IMR-90 (cell line): Measurements from ENCODE around the gene TSR1. TPM values are rescaled to one million over a fixed set of nuclear protein-coding genes. Genes with fewer than 3 reads are reported as not detected.

ENCODE experiments used
- ATAC-seq: fragments of 200-7000 bp; cut with Tn5 transposase; 2 replicates; pipeline ENCODE4 v1.9.1; 2020; ENCODE audit warnings: low read depth, mild to moderate bottlenecking, moderate library complexity
- BruUV-seq: library from RNA; stranded (reverse); fragments of 400-500 nt; replicated peaks from 2 replicates; lab custom pipeline; 2021; lab: Mats Ljungman, UMichigan
- CTCF ChIA-PET: fragments of 300-600 bp; formaldehyde crosslinking; extraction: SDS; loops from one replicate; lab custom pipeline; 2021; ENCODE audit warnings: antibody characterized with exemption; lab: Yijun Ruan, JAX
- POLR2A ChIA-PET: fragments of 300-600 bp; sonication (Branson Sonifier 250); formaldehyde crosslinking; loops from one replicate; lab custom pipeline; 2022; ENCODE audit warnings: antibody characterized with exemption; ENCODE audit not compliant: unreplicated experiment; lab: Charles Lee
- DNase-seq: peaks from one replicate; pipeline ENCODE4 v3.0.0; 2013
- H2AFZ ChIP-seq: replicated peaks from 2 replicates; pipeline ENCODE3; 2013; ENCODE audit warnings: low read length, mild to moderate bottlenecking; ENCODE audit not compliant: poor library complexity
- H2AK5ac ChIP-seq: 2 replicates; pipeline ENCODE4 v1.6.1; 2013; ENCODE audit warnings: low read depth, low read length, inconsistent platforms
- H2AK9ac ChIP-seq: replicated peaks from 2 replicates; pipeline ENCODE3; 2013; ENCODE audit warnings: mild to moderate bottlenecking, low read depth, low read length, moderate library complexity; ENCODE audit not compliant: poor library complexity
- H2BK120ac ChIP-seq: 2 replicates; pipeline ENCODE4 v1.6.1; 2013; ENCODE audit warnings: low read depth, low read length, inconsistent platforms
- H2BK15ac ChIP-seq: 3 replicates; pipeline ENCODE4 v1.6.1; 2013; ENCODE audit warnings: low read depth, low read length, inconsistent platforms
- H2BK20ac ChIP-seq: 2 replicates; pipeline ENCODE4 v1.6.1; 2013; ENCODE audit warnings: low read depth, mild to moderate bottlenecking, inconsistent platforms, low read length, moderate library complexity
- H2BK5ac ChIP-seq: 2 replicates; pipeline ENCODE4 v1.6.1; 2013; ENCODE audit warnings: mild to moderate bottlenecking, low read depth, low read length, inconsistent platforms; ENCODE audit not compliant: poor library complexity, severe bottlenecking
- H3K14ac ChIP-seq: replicated peaks from 2 replicates; pipeline ENCODE4 v1.6.1; 2013; ENCODE audit warnings: low read depth, low read length, inconsistent platforms
- H3K18ac ChIP-seq: 2 replicates; pipeline ENCODE4 v1.6.1; 2013; ENCODE audit warnings: low read depth, low read length, control low read depth
- H3K23ac ChIP-seq: 2 replicates; pipeline ENCODE4 v1.6.1; 2013; ENCODE audit warnings: low read depth, low read length, inconsistent platforms
- H3K27ac ChIP-seq: 2 replicates; pipeline ENCODE4 v1.5.1; 2013; ENCODE audit warnings: mild to moderate bottlenecking, control low read depth, low read length; ENCODE audit not compliant: insufficient read depth
- H3K27me3 ChIP-seq: 2 replicates; pipeline ENCODE4 v1.6.1; 2013; ENCODE audit warnings: low read length; ENCODE audit not compliant: control insufficient read depth, insufficient read depth
- H3K36me3 ChIP-seq: 2 replicates; pipeline ENCODE4 v1.6.1; 2013; ENCODE audit warnings: low read length, mixed read lengths; ENCODE audit not compliant: control insufficient read depth, insufficient read depth
- H3K4ac ChIP-seq: 2 replicates; pipeline ENCODE4 v1.6.1; 2013; ENCODE audit warnings: low read depth, low read length, inconsistent platforms
- H3K4me1 ChIP-seq: 2 replicates; pipeline ENCODE4 v1.6.1; 2013; ENCODE audit warnings: low read length, mixed read lengths; ENCODE audit not compliant: control insufficient read depth, insufficient read depth
- H3K4me2 ChIP-seq: 2 replicates; pipeline ENCODE4 v1.6.1; 2013; ENCODE audit warnings: low read depth, mild to moderate bottlenecking, control low read depth, low read length, moderate library complexity
- H3K4me3 ChIP-seq: 2 replicates; pipeline ENCODE4 v1.5.1; 2013; ENCODE audit warnings: low read depth, mild to moderate bottlenecking, control low read depth, low read length, moderate library complexity; ENCODE audit not compliant: insufficient read depth
- H3K56ac ChIP-seq: 2 replicates; pipeline ENCODE4 v1.6.1; 2013; ENCODE audit warnings: low read length, inconsistent platforms; ENCODE audit not compliant: insufficient read depth; ENCODE audit errors: extremely low read depth
- H3K79me1 ChIP-seq, 2 experiments: 2 replicates each; pipeline ENCODE4 v1.6.1; 2013; ENCODE audit warnings: low read length in 2 of 2, inconsistent platforms in 1 of 2, low read depth in 1 of 2
- H3K9ac ChIP-seq: 2 replicates; pipeline ENCODE4 v1.6.1; 2013; ENCODE audit warnings: low read depth, low read length, control low read depth
- H3K9me1 ChIP-seq: 2 replicates; pipeline ENCODE4 v1.6.1; 2013; ENCODE audit warnings: low read length, inconsistent platforms; ENCODE audit not compliant: insufficient read depth
- H3K9me3 ChIP-seq: 2 replicates; pipeline ENCODE4 v1.6.1; 2013; ENCODE audit warnings: low read length; ENCODE audit not compliant: control insufficient read depth, insufficient read depth
- H4K20me1 ChIP-seq: 2 replicates; pipeline ENCODE4 v1.6.1; 2013; ENCODE audit warnings: low read length, inconsistent platforms; ENCODE audit not compliant: insufficient read depth
- H4K5ac ChIP-seq: 2 replicates; pipeline ENCODE4 v1.6.1; 2013; ENCODE audit warnings: mild to moderate bottlenecking, low read depth, low read length, control low read depth
- H4K8ac ChIP-seq, 2 experiments: 2 replicates each; pipeline ENCODE4 v1.6.1; 2013; ENCODE audit warnings: low read depth in 2 of 2, low read length in 2 of 2, control low read depth in 1 of 2, inconsistent platforms in 1 of 2
- H4K91ac ChIP-seq: 2 replicates; pipeline ENCODE4 v1.6.1; 2013; ENCODE audit warnings: low read depth, low read length, inconsistent platforms; ENCODE audit not compliant: insufficient read depth
- BHLHE40 ChIP-seq: fragments of 150-350 bp; IDR thresholded peaks from 2 replicates; pipeline ENCODE4 v1.6.1; 2016; ENCODE audit warnings: mild to moderate bottlenecking, low read depth, low read length
- MAZ ChIP-seq: IDR thresholded peaks from 2 replicates; pipeline ENCODE4 v1.6.1; 2012; ENCODE audit warnings: low read depth, mild to moderate bottlenecking, low read length, improper control_type of control experiment, moderate library complexity, borderline replicate concordance
- RCOR1 ChIP-seq: IDR thresholded peaks from 2 replicates; pipeline ENCODE4 v1.6.1; 2012; ENCODE audit warnings: mild to moderate bottlenecking, low read length, improper control_type of control experiment; ENCODE audit not compliant: insufficient replicate concordance
- WGBS, 2 experiments: methylation state at CpG; one replicate each; pipeline versions ENCODE4 v1.1.5 to v1.1.7; 2013; ENCODE audit warnings: missing lambda C conversion rate in 2 of 2; ENCODE audit not compliant: insufficient read length in 1 of 2; ENCODE audit errors: extremely low coverage in 2 of 2; 5-methylcytosine and 5-hydroxymethylcytosine counted together
- dilution Hi-C: fragments of 300-500 bp; cut with HindIII; formaldehyde crosslinking; loops from one replicate; pipeline ENCODE4 v1.14.3; 2018; ENCODE audit warnings: low sequenced_read_pairs; ENCODE audit not compliant: unreplicated experiment
- in situ Hi-C: fragments of 300-500 bp; cut with MboI; formaldehyde crosslinking; loops from 3 replicates; pipeline ENCODE4 v1.14.3; 2019; ENCODE audit warnings: low sequenced_read_pairs, inconsistent platforms, mixed read lengths
- intact Hi-C: fragments of 100-400 bp; cut with micrococcal nuclease; formaldehyde crosslinking; loops from 2 replicates; pipeline ENCODE4 v1.10.0; 2022
- polyA plus RNA-seq, 3 experiments: library from polyadenylated mRNA; depleted of rRNA; stranded (reverse); fragments of >200 nt; gene quantifications; 2 replicates each; pipeline ENCODE4 v1.2.3, GENCODE V29; 2012; ENCODE audit warnings: low replicate concordance in 1 of 3
- total RNA-seq: library from RNA; depleted of rRNA; stranded (reverse); fragments of >200 nt; gene quantifications from 2 replicates; pipeline ENCODE4 v1.2.3, GENCODE V29; 2012
- TF ChIP-seq, protein P1 (sequence below): fragments of 150-350 bp; IDR thresholded peaks from 2 replicates; pipeline ENCODE4 v1.6.1; 2016; ENCODE audit warnings: low read depth, mild to moderate bottlenecking, low read length, moderate library complexity, borderline replicate concordance

The TSR1 gene
- total and polyA plus RNA-seq, 2 of the 4 experiments (the other 2 are of a cell fraction), result 22.6 to 72.6 TPM

DNA sequence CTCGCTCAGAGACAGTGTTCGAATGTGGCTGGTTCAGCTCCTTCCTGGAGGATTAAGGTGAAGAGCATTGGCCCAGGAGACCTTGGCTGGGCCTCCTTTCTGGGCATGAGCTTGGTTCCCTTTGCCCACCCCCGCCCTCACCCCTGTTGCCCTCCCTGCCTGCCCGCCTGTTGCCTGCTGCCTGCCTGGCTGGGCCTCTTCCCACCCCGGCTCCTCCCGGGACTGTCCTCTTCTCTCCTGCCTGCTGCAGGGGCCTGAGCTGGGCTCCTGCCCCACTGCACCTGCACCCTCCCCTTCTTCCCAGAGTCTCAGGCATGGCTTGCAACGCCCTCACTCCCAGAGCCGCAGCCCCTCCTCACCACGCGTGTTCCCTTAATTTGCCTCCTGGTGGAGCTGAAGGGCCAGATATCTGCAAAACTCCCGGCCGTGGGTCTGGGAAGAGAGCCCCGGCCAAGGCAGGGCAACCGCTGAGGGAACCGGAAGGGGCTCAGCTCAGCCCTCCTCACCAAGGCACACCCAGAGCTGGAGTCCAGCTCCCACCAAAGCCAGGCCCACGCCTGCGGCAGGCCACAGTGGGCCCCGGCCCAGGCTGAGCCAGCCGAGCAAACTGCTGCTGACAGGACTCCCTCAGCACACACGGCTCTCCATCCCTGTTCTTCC, 33.4 kb upstream of the TSR1 start:
- no peaks in the 10 kb centered on the region for H3K4me1 ChIP-seq
- no peak overlapping the region for H4K91ac ChIP-seq
- no peak overlapping the region for H3K23ac ChIP-seq
- no peak overlapping the region for H2BK20ac ChIP-seq
- H3K9ac ChIP-seq, result no peak overlapping the region
- H3K4ac ChIP-seq, result no peak overlapping the region
- no peak overlapping the region for H4K5ac ChIP-seq
- no TSS peak for BruUV-seq
- H2BK5ac ChIP-seq, result no peak overlapping the region
- H2AK5ac ChIP-seq, result no peak overlapping the region
- peaks cover 38% of the 10 kb centered on the region for H3K36me3 ChIP-seq
- dilution Hi-C loops (no loop called here), intact Hi-C loops (no loop called here), in situ Hi-C loops (no loop called here)
- H2AFZ ChIP-seq, result peak overlapping the region; percentile 29
- no peak overlapping the region for H3K4me3 ChIP-seq
- no peaks in the 10 kb centered on the region for H3K9me1 ChIP-seq
- ATAC-seq (no peak), DNase-seq (no peak)
- H2BK15ac ChIP-seq, result no peak overlapping the region
- no peaks in the 10 kb centered on the region for H3K9me3 ChIP-seq
- no peak overlapping the region for H3K4me2 ChIP-seq
- no peak overlapping the region for H3K14ac ChIP-seq
- no peak overlapping the region for H4K8ac ChIP-seq
- ChIA-PET CTCF (interaction anchor here (1.2 kb wide), 1 partner anchor 13 kb away, joined by 3 read pairs; no protein-coding TSS in a partner anchor), POLR2A (no interaction called here)
- H3K18ac ChIP-seq, result no peak overlapping the region
- H4K20me1 ChIP-seq, result no peaks in the 10 kb centered on the region; the same call in 1 of the 2 replicates
- peak overlapping the region; percentile 42 for H2AK9ac ChIP-seq
- WGBS, 2 experiments, result 68% methylated on average over 15 of the region's 20 CpGs; no CpG with 5 or more reads in 1 of the 2 experiments
- H3K27ac ChIP-seq, result no peak overlapping the region
- no peaks in the 10 kb centered on the region for H3K79me1 ChIP-seq
- no peak overlapping the region for H2BK120ac ChIP-seq
- H3K27me3 ChIP-seq, result no peaks in the 10 kb centered on the region
- TF ChIP-seq, protein P1, sequence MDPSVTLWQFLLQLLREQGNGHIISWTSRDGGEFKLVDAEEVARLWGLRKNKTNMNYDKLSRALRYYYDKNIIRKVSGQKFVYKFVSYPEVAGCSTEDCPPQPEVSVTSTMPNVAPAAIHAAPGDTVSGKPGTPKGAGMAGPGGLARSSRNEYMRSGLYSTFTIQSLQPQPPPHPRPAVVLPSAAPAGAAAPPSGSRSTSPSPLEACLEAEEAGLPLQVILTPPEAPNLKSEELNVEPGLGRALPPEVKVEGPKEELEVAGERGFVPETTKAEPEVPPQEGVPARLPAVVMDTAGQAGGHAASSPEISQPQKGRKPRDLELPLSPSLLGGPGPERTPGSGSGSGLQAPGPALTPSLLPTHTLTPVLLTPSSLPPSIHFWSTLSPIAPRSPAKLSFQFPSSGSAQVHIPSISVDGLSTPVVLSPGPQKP, result no peak
- TF ChIP-seq MAZ (no peak), BHLHE40 (no peak), RCOR1 (no peak)
- no peak overlapping the region; the same call in 1 of the 2 replicates for H3K56ac ChIP-seq
